ENCODE data around the gene PIEZO1.

DNA sequence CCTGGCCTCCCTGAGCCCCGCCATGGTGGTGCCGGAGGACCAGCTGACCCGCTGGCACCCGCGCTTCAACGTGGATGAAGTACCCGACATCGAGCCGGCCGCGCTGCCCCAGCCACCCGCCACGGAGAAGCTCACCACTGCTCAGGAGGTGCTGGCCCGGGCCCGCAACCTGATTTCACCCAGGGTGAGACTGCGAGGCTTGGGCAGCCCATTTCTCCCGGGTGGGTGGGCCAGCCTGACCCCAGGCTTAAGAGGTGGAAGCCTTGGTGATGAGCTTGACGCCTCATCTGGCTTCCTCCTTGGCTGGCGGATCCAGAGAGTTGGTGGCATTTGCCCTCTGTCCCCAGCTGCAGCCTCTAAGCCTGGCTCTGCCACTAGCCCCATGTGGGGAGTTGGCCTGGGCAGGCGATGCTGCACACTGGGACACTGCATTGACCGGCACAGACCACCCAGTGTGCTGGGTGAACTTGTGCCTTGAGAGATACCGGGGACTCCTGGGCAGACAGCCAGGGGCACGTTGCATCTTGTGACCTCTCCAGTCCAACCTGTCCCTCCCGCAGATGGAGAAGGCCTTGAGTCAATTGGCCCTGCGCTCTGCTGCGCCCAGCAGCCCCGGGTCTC, 21.6 kb upstream of the PIEZO1 start:
- TF ChIP-seq RAD21 (IDR thresholded peaks at IDR 0.05; ENCODE audit: low read depth), result no peak
- TF ChIP-seq ATF3 (IDR thresholded peaks at IDR 0.05), result no peak
- TF ChIP-seq POLR2A (IDR thresholded peaks at IDR 0.05; ENCODE audit: borderline replicate concordance, extremely low read depth, insufficient read depth, insufficient read length), result no peak
- TF ChIP-seq CBX3 (IDR thresholded peaks at IDR 0.05; ENCODE audit: low read depth), result no peak
- TF ChIP-seq JUND (IDR thresholded peaks at IDR 0.05), result no peak
- TF ChIP-seq YY1 (IDR thresholded peaks at IDR 0.05; ENCODE audit: extremely low read depth, insufficient replicate concordance, low read depth, low read length), result no peak
- TF ChIP-seq, protein P1, sequence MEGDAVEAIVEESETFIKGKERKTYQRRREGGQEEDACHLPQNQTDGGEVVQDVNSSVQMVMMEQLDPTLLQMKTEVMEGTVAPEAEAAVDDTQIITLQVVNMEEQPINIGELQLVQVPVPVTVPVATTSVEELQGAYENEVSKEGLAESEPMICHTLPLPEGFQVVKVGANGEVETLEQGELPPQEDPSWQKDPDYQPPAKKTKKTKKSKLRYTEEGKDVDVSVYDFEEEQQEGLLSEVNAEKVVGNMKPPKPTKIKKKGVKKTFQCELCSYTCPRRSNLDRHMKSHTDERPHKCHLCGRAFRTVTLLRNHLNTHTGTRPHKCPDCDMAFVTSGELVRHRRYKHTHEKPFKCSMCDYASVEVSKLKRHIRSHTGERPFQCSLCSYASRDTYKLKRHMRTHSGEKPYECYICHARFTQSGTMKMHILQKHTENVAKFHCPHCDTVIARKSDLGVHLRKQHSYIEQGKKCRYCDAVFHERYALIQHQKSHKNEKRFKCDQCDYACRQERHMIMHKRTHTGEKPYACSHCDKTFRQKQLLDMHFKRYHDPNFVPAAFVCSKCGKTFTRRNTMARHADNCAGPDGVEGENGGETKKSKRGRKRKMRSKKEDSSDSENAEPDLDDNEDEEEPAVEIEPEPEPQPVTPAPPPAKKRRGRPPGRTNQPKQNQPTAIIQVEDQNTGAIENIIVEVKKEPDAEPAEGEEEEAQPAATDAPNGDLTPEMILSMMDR (IDR thresholded peaks at IDR 0.05 in 2 of 3, conservative IDR thresholded peaks at IDR 0.05 in 1 of 3; ENCODE audit: borderline replicate concordance in 1 of 3, insufficient read depth in 1 of 3, low read depth in 2 of 3, low read length in 2 of 3), result no peak
- TF ChIP-seq CEBPB (IDR thresholded peaks at IDR 0.05; ENCODE audit: low read depth), result no peak
- no peak for TF ChIP-seq EZH2phosphoT487 (IDR thresholded peaks at IDR 0.05; ENCODE audit: borderline replicate concordance)
- TF ChIP-seq EZH2 (IDR thresholded peaks at IDR 0.05), result no peak
- TF ChIP-seq SRF (IDR thresholded peaks at IDR 0.05; ENCODE audit: low read depth), result no peak

All from HCT116 (cell line).